HepG2 (cell line): ENCODE results near the gene CRYAB. TPM values are rescaled to one million over a fixed set of nuclear protein-coding genes. Genes with fewer than 3 reads are reported as not detected.
A peak's percentile ranks its signal among the peaks of the same experiment; 100 is the strongest.

Experiments used
- FOXA3 ChIP-seq: IDR thresholded peaks from 2 replicates; pipeline ENCODE4 v1.6.1; 2016; ENCODE audit warnings: missing genetic modification reagents, missing compliant biosample characterization
- GABPA ChIP-seq, 2 experiments: IDR thresholded peaks; 2 replicates each; pipeline ENCODE4 v1.6.1; 2011 to 2016; ENCODE audit warnings: low read depth in 2 of 2, low read length in 1 of 2, missing biosample characterization in 1 of 2, missing genetic modification characterization in 1 of 2
- HNF4A ChIP-seq: sonication (generic); formaldehyde crosslinking; IDR thresholded peaks from 2 replicates; pipeline ENCODE4 v1.4.0; 2020; ENCODE audit warnings: missing genetic modification reagents
- HOXA7 ChIP-seq: sonication (generic); formaldehyde crosslinking; IDR thresholded peaks from 2 replicates; pipeline ENCODE4 v1.8.1; 2022; ENCODE audit warnings: mild to moderate bottlenecking, missing genetic modification reagents, moderate library complexity
- KLF12 ChIP-seq: sonication (generic); formaldehyde crosslinking; IDR thresholded peaks from 2 replicates; pipeline ENCODE4 v1.4.0; 2020; ENCODE audit warnings: missing genetic modification reagents, borderline replicate concordance
- LCORL ChIP-seq, 2 experiments: fragments of 450-650 bp in 1 of 2; sonication (generic) in 1 of 2; formaldehyde crosslinking in 1 of 2; IDR thresholded peaks; 2 replicates each; pipeline versions ENCODE4 v1.5.0 to v1.6.1; 2017 to 2020; ENCODE audit warnings: antibody characterized with exemption in 1 of 2, missing genetic modification reagents in 1 of 2
- MEF2D ChIP-seq: sonication (generic); formaldehyde crosslinking; IDR thresholded peaks from 2 replicates; pipeline ENCODE4 v1.5.1; 2020; ENCODE audit warnings: mild to moderate bottlenecking, missing genetic modification reagents
- MTA1 ChIP-seq: sonication (generic); formaldehyde crosslinking; IDR thresholded peaks from 2 replicates; pipeline ENCODE4 v1.4.0; 2020; ENCODE audit warnings: missing genetic modification reagents, mild to moderate bottlenecking, borderline replicate concordance
- RFX1 ChIP-seq: fragments of 450-650 bp; IDR thresholded peaks from 2 replicates; pipeline ENCODE4 v1.6.1; 2017
- SIX1 ChIP-seq: sonication (generic); formaldehyde crosslinking; IDR thresholded peaks from 2 replicates; pipeline ENCODE4 v1.4.0; 2020; ENCODE audit warnings: missing genetic modification reagents, borderline replicate concordance
- SIX4 ChIP-seq: sonication (generic); formaldehyde crosslinking; IDR thresholded peaks from 2 replicates; pipeline ENCODE4 v1.4.0; 2020; ENCODE audit warnings: missing genetic modification reagents
- SMAD3 ChIP-seq: sonication (generic); formaldehyde crosslinking; IDR thresholded peaks from 2 replicates; pipeline ENCODE4 v1.4.0; 2020; ENCODE audit warnings: missing genetic modification reagents
- SOX13 ChIP-seq, 3 experiments: fragments of 450-650 bp in 1 of 3; sonication (generic) in 1 of 3; formaldehyde crosslinking in 1 of 3; IDR thresholded peaks in 2 of 3; conservative IDR thresholded peaks in 1 of 3; 2 replicates each; pipeline versions ENCODE4 v1.5.0 to v1.6.1; 2016 to 2020; ENCODE audit warnings: antibody characterized with exemption in 1 of 3, mild to moderate bottlenecking in 1 of 3, missing compliant biosample characterization in 1 of 3, missing genetic modification reagents in 1 of 3, moderate library complexity in 1 of 3
- SOX5 ChIP-seq: IDR thresholded peaks from 2 replicates; pipeline ENCODE4 v1.6.1; 2016; ENCODE audit warnings: borderline replicate concordance
- ZNF331 ChIP-seq: sonication (generic); formaldehyde crosslinking; IDR thresholded peaks from 2 replicates; pipeline ENCODE4 v1.4.0; 2020; ENCODE audit warnings: missing genetic modification reagents
- ZNF33A ChIP-seq: sonication (generic); formaldehyde crosslinking; IDR thresholded peaks from 2 replicates; pipeline ENCODE4 v1.5.1; 2020; ENCODE audit warnings: missing genetic modification reagents, mild to moderate bottlenecking, moderate library complexity, borderline replicate concordance
- ZSCAN9 ChIP-seq: IDR thresholded peaks from 2 replicates; pipeline ENCODE4 v1.6.1; 2016; ENCODE audit warnings: borderline replicate concordance
- polyA plus RNA-seq, 8 experiments: library from polyadenylated mRNA; depleted of rRNA in 3 of 8; stranded (reverse) in 7 of 8; unstranded in 1 of 8; fragments of >200 nt; fragmentation: Illumina TruSeq in 4 of 8; extraction: Trizol in 4 of 8; gene quantifications; 2 replicates each; pipeline versions ENCODE4 v1.2.1 to v1.2.3, GENCODE V29; 2011 to 2016; ENCODE audit warnings: low read depth in 4 of 8, missing spikeins in 1 of 8, mixed read lengths in 1 of 8; ENCODE audit not compliant: insufficient read depth in 1 of 8
- total RNA-seq, 5 experiments: library from RNA; depleted of rRNA; stranded (reverse); fragments of >200 nt; fragmentation: Illumina TruSeq; extraction: Trizol; gene quantifications; 2 replicates each; pipeline ENCODE4 v1.2.3, GENCODE V29; 2016; ENCODE audit warnings: low read depth in 1 of 5
- TF ChIP-seq, protein P1 (sequence below): IDR thresholded peaks from 2 replicates; pipeline ENCODE4 v1.6.1; 2018; ENCODE audit warnings: missing genetic modification reagents, mild to moderate bottlenecking, missing compliant biosample characterization
- TF ChIP-seq, protein P2 (sequence below): sonication (generic); formaldehyde crosslinking; IDR thresholded peaks from 2 replicates; pipeline ENCODE4 v1.5.0; 2020; ENCODE audit warnings: mild to moderate bottlenecking, missing genetic modification reagents, moderate library complexity
- TF ChIP-seq, protein P3 (sequence below): IDR thresholded peaks from 2 replicates; pipeline ENCODE4 v1.4.0; 2020; ENCODE audit warnings: mild to moderate bottlenecking, missing genetic modification reagents

CRYAB gene
- total and polyA plus RNA-seq, 2 of the 13 experiments (the other 11 are each of a cell fraction or from before 2014, with no cell fraction given) = 0.55 to 1.1 TPM

DNA sequence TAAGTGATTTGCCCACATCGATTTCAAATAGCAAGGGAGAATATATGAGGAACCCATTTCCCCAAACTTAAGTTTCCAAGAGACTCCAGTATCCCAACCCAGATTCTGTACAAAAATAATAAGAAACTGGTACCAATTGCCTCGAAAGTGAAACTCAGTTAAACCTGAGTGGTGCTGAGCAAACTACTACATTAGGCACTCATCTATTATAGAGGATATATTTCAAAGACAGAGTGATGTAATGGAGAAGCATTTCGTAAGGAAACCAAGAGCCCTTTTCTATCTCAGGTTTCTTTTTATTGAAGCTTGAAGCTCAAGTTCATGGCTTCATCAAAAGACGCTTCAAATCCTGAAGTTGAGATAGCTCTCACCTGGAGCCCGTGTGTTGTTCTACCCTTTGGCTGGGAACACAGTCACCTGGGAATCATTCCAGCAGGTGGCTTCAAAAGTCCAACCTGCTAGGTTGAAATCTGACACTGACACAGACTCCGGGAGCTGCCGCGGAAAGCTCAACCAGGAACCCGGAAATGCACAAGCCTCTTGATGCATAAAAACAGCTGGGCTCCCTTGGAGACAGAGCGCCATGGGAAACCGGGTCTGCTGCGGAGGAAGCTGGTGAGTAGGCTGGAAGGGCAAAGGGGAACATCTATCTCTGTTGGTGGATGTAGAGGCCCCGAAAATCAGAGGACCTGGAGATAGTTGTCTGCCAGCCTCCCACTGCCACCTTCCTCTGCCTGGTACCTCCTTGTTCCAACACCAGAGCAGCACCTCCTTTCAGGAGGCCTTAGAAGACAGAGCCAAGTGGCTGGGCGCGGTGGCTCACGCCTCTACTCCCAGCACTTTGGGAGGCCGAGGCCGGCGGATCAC lies 7.1 kb upstream of the CRYAB start, which contains the start of gene C11orf52 (continued):
- TF ChIP-seq, protein P1, sequence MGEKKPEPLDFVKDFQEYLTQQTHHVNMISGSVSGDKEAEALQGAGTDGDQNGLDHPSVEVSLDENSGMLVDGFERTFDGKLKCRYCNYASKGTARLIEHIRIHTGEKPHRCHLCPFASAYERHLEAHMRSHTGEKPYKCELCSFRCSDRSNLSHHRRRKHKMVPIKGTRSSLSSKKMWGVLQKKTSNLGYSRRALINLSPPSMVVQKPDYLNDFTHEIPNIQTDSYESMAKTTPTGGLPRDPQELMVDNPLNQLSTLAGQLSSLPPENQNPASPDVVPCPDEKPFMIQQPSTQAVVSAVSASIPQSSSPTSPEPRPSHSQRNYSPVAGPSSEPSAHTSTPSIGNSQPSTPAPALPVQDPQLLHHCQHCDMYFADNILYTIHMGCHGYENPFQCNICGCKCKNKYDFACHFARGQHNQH = peak; percentile 28; the same call in 1 of the 2 replicates
- TF ChIP-seq SIX1 (CRISPR knock-in tag) (peak; percentile 97), SOX13 (IDR thresholded peaks at IDR 0.05) (no peak), SOX13 (CRISPR knock-in tag; conservative IDR thresholded peaks at IDR 0.05 in 1 of 2, IDR thresholded peaks at IDR 0.05 in 1 of 2) (peak in 1 of 2 experiments; percentile 38; a peak in 1 of 4 replicates), LCORL (IDR thresholded peaks at IDR 0.05) (no peak), LCORL (CRISPR knock-in tag; IDR thresholded peaks at IDR 0.05) (peak; percentile 51), MTA1 (CRISPR knock-in tag) (peak; percentile 41; the same call in 1 of the 2 replicates), SIX4 (CRISPR knock-in tag) (peak; percentile 98), ZNF33A (0 out of 2 replicates have a peak, but pooled peaks have one; percentile 47), HOXA7 (CRISPR knock-in tag) (no peak), SOX5 (0 out of 2 replicates have a peak, but pooled peaks have one; percentile 19), GABPA (IDR thresholded peaks at IDR 0.05; ENCODE audit: low read depth, low read length) (no peak), GABPA (CRISPR knock-in tag; IDR thresholded peaks at IDR 0.05; ENCODE audit: low read depth) (peak; percentile 71), RFX1 (peak; percentile 51), FOXA3 (CRISPR knock-in tag) (0 out of 2 replicates have a peak, but pooled peaks have one; percentile 11), HNF4A (CRISPR knock-in tag) (peak; percentile 69), KLF12 (CRISPR knock-in tag) (0 out of 2 replicates have a peak, but pooled peaks have one; percentile 43), ZNF331 (0 out of 2 replicates have a peak, but pooled peaks have one; percentile 27), SMAD3 (CRISPR knock-in tag) (0 out of 2 replicates have a peak, but pooled peaks have one; percentile 33), ZSCAN9 (peak; percentile 63; the same call in 1 of the 2 replicates), MEF2D (CRISPR knock-in tag) (peak; percentile 35; the same call in 1 of the 2 replicates)
- TF ChIP-seq, protein P2, sequence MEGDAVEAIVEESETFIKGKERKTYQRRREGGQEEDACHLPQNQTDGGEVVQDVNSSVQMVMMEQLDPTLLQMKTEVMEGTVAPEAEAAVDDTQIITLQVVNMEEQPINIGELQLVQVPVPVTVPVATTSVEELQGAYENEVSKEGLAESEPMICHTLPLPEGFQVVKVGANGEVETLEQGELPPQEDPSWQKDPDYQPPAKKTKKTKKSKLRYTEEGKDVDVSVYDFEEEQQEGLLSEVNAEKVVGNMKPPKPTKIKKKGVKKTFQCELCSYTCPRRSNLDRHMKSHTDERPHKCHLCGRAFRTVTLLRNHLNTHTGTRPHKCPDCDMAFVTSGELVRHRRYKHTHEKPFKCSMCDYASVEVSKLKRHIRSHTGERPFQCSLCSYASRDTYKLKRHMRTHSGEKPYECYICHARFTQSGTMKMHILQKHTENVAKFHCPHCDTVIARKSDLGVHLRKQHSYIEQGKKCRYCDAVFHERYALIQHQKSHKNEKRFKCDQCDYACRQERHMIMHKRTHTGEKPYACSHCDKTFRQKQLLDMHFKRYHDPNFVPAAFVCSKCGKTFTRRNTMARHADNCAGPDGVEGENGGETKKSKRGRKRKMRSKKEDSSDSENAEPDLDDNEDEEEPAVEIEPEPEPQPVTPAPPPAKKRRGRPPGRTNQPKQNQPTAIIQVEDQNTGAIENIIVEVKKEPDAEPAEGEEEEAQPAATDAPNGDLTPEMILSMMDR = peak; percentile 44
- TF ChIP-seq, protein P3, sequence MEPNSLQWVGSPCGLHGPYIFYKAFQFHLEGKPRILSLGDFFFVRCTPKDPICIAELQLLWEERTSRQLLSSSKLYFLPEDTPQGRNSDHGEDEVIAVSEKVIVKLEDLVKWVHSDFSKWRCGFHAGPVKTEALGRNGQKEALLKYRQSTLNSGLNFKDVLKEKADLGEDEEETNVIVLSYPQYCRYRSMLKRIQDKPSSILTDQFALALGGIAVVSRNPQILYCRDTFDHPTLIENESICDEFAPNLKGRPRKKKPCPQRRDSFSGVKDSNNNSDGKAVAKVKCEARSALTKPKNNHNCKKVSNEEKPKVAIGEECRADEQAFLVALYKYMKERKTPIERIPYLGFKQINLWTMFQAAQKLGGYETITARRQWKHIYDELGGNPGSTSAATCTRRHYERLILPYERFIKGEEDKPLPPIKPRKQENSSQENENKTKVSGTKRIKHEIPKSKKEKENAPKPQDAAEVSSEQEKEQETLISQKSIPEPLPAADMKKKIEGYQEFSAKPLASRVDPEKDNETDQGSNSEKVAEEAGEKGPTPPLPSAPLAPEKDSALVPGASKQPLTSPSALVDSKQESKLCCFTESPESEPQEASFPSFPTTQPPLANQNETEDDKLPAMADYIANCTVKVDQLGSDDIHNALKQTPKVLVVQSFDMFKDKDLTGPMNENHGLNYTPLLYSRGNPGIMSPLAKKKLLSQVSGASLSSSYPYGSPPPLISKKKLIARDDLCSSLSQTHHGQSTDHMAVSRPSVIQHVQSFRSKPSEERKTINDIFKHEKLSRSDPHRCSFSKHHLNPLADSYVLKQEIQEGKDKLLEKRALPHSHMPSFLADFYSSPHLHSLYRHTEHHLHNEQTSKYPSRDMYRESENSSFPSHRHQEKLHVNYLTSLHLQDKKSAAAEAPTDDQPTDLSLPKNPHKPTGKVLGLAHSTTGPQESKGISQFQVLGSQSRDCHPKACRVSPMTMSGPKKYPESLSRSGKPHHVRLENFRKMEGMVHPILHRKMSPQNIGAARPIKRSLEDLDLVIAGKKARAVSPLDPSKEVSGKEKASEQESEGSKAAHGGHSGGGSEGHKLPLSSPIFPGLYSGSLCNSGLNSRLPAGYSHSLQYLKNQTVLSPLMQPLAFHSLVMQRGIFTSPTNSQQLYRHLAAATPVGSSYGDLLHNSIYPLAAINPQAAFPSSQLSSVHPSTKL (CRISPR knock-in tag) = peak; percentile 56; the same call in 1 of the 2 replicates
